HAP-1 (cell line): ENCODE data around the gene MRPL17.
A peak's percentile ranks its signal among the peaks of the same experiment; 100 is the strongest.
"Not testable (repeated sequence)": the region's sequence is repeated elsewhere in the genome, so short reads cannot be mapped to it uniquely, and the experiment has no call there.

Experiments
- DNase-seq, 2 experiments: peaks; one replicate each; pipeline ENCODE4 v3.0.0-alpha.2; 2016 to 2020; ENCODE audit warnings: low spot score in 2 of 2
- H3K27me3 ChIP-seq: fragments of 250-450 bp; sonication (Bioruptor Pico); 2 replicates; pipeline ENCODE4 v1.5.1; 2020; ENCODE audit warnings: low read depth, mild to moderate bottlenecking, moderate library complexity
- H3K36me3 ChIP-seq: fragments of 250-450 bp; sonication (Bioruptor Pico); replicated peaks from 2 replicates; pipeline ENCODE4 v1.5.1; 2020; ENCODE audit warnings: mild to moderate bottlenecking
- H3K4me1 ChIP-seq: fragments of 250-450 bp; sonication (Bioruptor Pico); 2 replicates; pipeline ENCODE4 v1.5.1; 2020; ENCODE audit warnings: mild to moderate bottlenecking
- H3K4me3 ChIP-seq: fragments of 250-450 bp; sonication (Bioruptor Pico); 2 replicates; pipeline ENCODE4 v1.5.1; 2020; ENCODE audit warnings: mild to moderate bottlenecking, moderate library complexity
- H3K9me3 ChIP-seq: fragments of 250-450 bp; sonication (Bioruptor Pico); 2 replicates; pipeline ENCODE4 v1.5.1; 2020; ENCODE audit warnings: mild to moderate bottlenecking, moderate library complexity
- in situ Hi-C: fragments of 300-500 bp; cut with MboI; formaldehyde crosslinking; loops from 3 replicates; pipeline ENCODE4 v1.14.3; 2020; ENCODE audit warnings: low sequenced_read_pairs, inconsistent platforms, mixed read lengths

Gene MRPL17

GRCh38 chr11:6694229-6694535 is 11.0 kb upstream of the MRPL17 start:
- H3K4me1 ChIP-seq, result peaks cover 8% of the 10 kb centered on the region
- H3K36me3 ChIP-seq, result no peaks in the 10 kb centered on the region
- DNase-seq, result no peak
- in situ Hi-C loops, result no loop called here
- no peaks in the 10 kb centered on the region for H3K9me3 ChIP-seq
- peaks cover 4% of the 10 kb centered on the region; the same call in 1 of the 2 replicates for H3K27me3 ChIP-seq
- no peak overlapping the region for H3K4me3 ChIP-seq

- H3K4me1 ChIP-seq, result peaks cover 8% of the 10 kb centered on the region
- H3K27me3 ChIP-seq, result peaks cover 3% of the 10 kb centered on the region; the same call in 1 of the 2 replicates
- in situ Hi-C loops, result no loop called here
- H3K9me3 ChIP-seq, result no peaks in the 10 kb centered on the region
- H3K36me3 ChIP-seq, result no peaks in the 10 kb centered on the region
- H3K4me3 ChIP-seq, result no peak overlapping the region
- no peak for DNase-seq
Observed at GRCh38 chr11:6693342-6694228, 10.4 kb upstream of the MRPL17 start.

GRCh38 chr11:6692128-6692527 is 9.0 kb upstream of the MRPL17 start:
- Histone ChIP-seq H3K4me1 (peaks cover 8% of the 10 kb centered on the region), H3K27me3 (no peaks in the 10 kb centered on the region; the same call in 1 of the 2 replicates), H3K4me3 (no peak overlapping the region), H3K9me3 (no peaks in the 10 kb centered on the region), H3K36me3 (no peaks in the 10 kb centered on the region)
- in situ Hi-C loops, result no loop called here
- no peak for DNase-seq

GRCh38 chr11:6690431-6691132 is 7.4 kb upstream of the MRPL17 start:
- in situ Hi-C loops, H3K36me3 ChIP-seq: not testable (repeated sequence)

GRCh38 chr11:6687876-6688275 is 4.7 kb upstream of the MRPL17 start:
- Histone ChIP-seq H3K27me3 (no peaks in the 10 kb centered on the region), H3K9me3 (no peaks in the 10 kb centered on the region), H3K4me1 (peaks cover 7% of the 10 kb centered on the region), H3K4me3 (no peak overlapping the region), H3K36me3 (no peaks in the 10 kb centered on the region)
- in situ Hi-C loops, result no loop called here
- no peak for DNase-seq

More at GRCh38 chr11:6690431-6691132, 7.4 kb upstream of the MRPL17 start:
- H3K27me3 ChIP-seq, H3K4me1 ChIP-seq, H3K4me3 ChIP-seq, H3K9me3 ChIP-seq: not testable (repeated sequence)
- peak in 1 of 2 experiments; percentile 24 for DNase-seq

GRCh38 chr11:6686006-6686405 is 2.9 kb upstream of the MRPL17 start:
- no peak for DNase-seq
- H3K4me1 ChIP-seq, result peaks cover 11% of the 10 kb centered on the region
- no peaks in the 10 kb centered on the region for H3K27me3 ChIP-seq
- in situ Hi-C loops, result no loop called here
- no peaks in the 10 kb centered on the region for H3K9me3 ChIP-seq
- H3K4me3 ChIP-seq, result no peak overlapping the region
- peaks cover 11% of the 10 kb centered on the region for H3K36me3 ChIP-seq

- not testable (repeated sequence) for DNase-seq, H3K4me1 ChIP-seq, H3K27me3 ChIP-seq, H3K9me3 ChIP-seq
- peak overlapping the region; percentile 90; the same call in 1 of the 2 replicates for H3K4me3 ChIP-seq
- in situ Hi-C loops, result loop anchor here (5.0 kb wide), 1 partner anchor 72 kb away; the partner anchor contains the start of gene TAF10
- peaks cover 23% of the 10 kb centered on the region for H3K36me3 ChIP-seq
Observed at GRCh38 chr11:6684068-6684467, 928 bp upstream of the MRPL17 start.

- Histone ChIP-seq H3K9me3 (no peaks in the 10 kb centered on the region), H3K36me3 (peaks cover 23% of the 10 kb centered on the region), H3K27me3 (no peaks in the 10 kb centered on the region), H3K4me1 (peaks cover 7% of the 10 kb centered on the region), H3K4me3 (peak overlapping the region; percentile 90)
- in situ Hi-C loops, result loop anchor here (5.0 kb wide), 1 partner anchor 70 kb away; the partner anchor contains the start of gene TAF10
- DNase-seq, result no peak
Observed at GRCh38 chr11:6682591-6682935, 577 bp downstream of the MRPL17 start.

GRCh38 chr11:6681949-6682348 is 1.2 kb downstream of the MRPL17 start:
- peak in 1 of 2 experiments; percentile 15 for DNase-seq
- H3K4me3 ChIP-seq, result peak overlapping the region; percentile 90
- H3K4me1 ChIP-seq, result peaks cover 7% of the 10 kb centered on the region
- no peaks in the 10 kb centered on the region for H3K27me3 ChIP-seq
- in situ Hi-C loops, result loop anchor here (5.0 kb wide), 1 partner anchor 70 kb away; the partner anchor contains the start of gene TAF10
- no peaks in the 10 kb centered on the region for H3K9me3 ChIP-seq
- H3K36me3 ChIP-seq, result peaks cover 23% of the 10 kb centered on the region

- H3K36me3 ChIP-seq, result peaks cover 23% of the 10 kb centered on the region
- peak overlapping the region; percentile 90 for H3K4me3 ChIP-seq
- no peaks in the 10 kb centered on the region for H3K27me3 ChIP-seq
- no peaks in the 10 kb centered on the region for H3K9me3 ChIP-seq
- DNase-seq, result no peak
- peaks cover 7% of the 10 kb centered on the region for H3K4me1 ChIP-seq
- in situ Hi-C loops, result loop anchor here (5.0 kb wide), 1 partner anchor 69 kb away; the partner anchor contains the start of gene TAF10
Observed at GRCh38 chr11:6681505-6681904, 1.6 kb downstream of the MRPL17 start.

- DNase-seq, result no peak
- Histone ChIP-seq H3K9me3 (no peaks in the 10 kb centered on the region), H3K4me1 (peaks cover 4% of the 10 kb centered on the region), H3K36me3 (peaks cover 22% of the 10 kb centered on the region), H3K27me3 (no peaks in the 10 kb centered on the region), H3K4me3 (no peak overlapping the region)
- in situ Hi-C loops, result no loop called here
Observed at GRCh38 chr11:6677018-6677417, 6.1 kb downstream of the MRPL17 start.

- in situ Hi-C loops, result no loop called here
- H3K36me3 ChIP-seq, result peaks cover under 1% of the 10 kb centered on the region; the same call in 1 of the 2 replicates
- no peaks in the 10 kb centered on the region for H3K4me1 ChIP-seq
- H3K27me3 ChIP-seq, result no peaks in the 10 kb centered on the region
- H3K4me3 ChIP-seq, result no peak overlapping the region
- DNase-seq, result no peak
- no peaks in the 10 kb centered on the region for H3K9me3 ChIP-seq
Observed at GRCh38 chr11:6674862-6675261, 8.3 kb downstream of the MRPL17 start.

GRCh38 chr11:6674219-6674597 is 8.9 kb downstream of the MRPL17 start:
- H3K4me3 ChIP-seq, result no peak overlapping the region
- in situ Hi-C loops, result no loop called here
- no peak for DNase-seq
- H3K4me1 ChIP-seq, result no peaks in the 10 kb centered on the region
- no peaks in the 10 kb centered on the region for H3K27me3 ChIP-seq
- no peaks in the 10 kb centered on the region for H3K36me3 ChIP-seq
- no peaks in the 10 kb centered on the region for H3K9me3 ChIP-seq
